ENCODE measurements around the gene LRIG1. TPM values are rescaled to one million over a fixed set of nuclear protein-coding genes. Genes with fewer than 3 reads are reported as not detected.

Gene LRIG1
- polyA plus RNA-seq, 12 donors: 110 to 163 (median 131) TPM; not detected in 1

GRCh38 chr3:66490984-66491383, 9.8 kb downstream of the LRIG1 start:
- DNase-seq: no peak

GRCh38 chr3:66490214-66490613, 10.6 kb downstream of the LRIG1 start:
- DNase-seq: no peak

- no peak for DNase-seq
Observed at GRCh38 chr3:66489581-66489980, 11.2 kb downstream of the LRIG1 start.

- DNase-seq: no peak
Observed at GRCh38 chr3:66489115-66489514, 11.7 kb downstream of the LRIG1 start.

- DNase-seq: no peak
Observed at GRCh38 chr3:66488492-66488891, 12.3 kb downstream of the LRIG1 start.

GRCh38 chr3:66487465-66487864, 13.4 kb downstream of the LRIG1 start:
- DNase-seq: no peak

GRCh38 chr3:66486646-66487045, 14.2 kb downstream of the LRIG1 start:
- peak; percentile 82 for DNase-seq

- no peak for DNase-seq
Observed at GRCh38 chr3:66486202-66486601, 14.6 kb downstream of the LRIG1 start.

- DNase-seq: no peak
Observed at GRCh38 chr3:66485291-66485968, 15.4 kb downstream of the LRIG1 start.

- no peak for DNase-seq
Observed at GRCh38 chr3:66484106-66484844, 16.5 kb downstream of the LRIG1 start.

- no peak for DNase-seq
Observed at GRCh38 chr3:66483409-66483906, 17.4 kb downstream of the LRIG1 start.

- peak; percentile 60 for DNase-seq
Observed at GRCh38 chr3:66483006-66483405, 17.8 kb downstream of the LRIG1 start.

GRCh38 chr3:66482018-66482404, 18.8 kb downstream of the LRIG1 start:
- DNase-seq: no peak

GRCh38 chr3:66481071-66482017, 19.5 kb downstream of the LRIG1 start:
- no peak for DNase-seq

GRCh38 chr3:66480666-66481065, 20.2 kb downstream of the LRIG1 start:
- no peak for DNase-seq

GRCh38 chr3:66479532-66479947, 21.3 kb downstream of the LRIG1 start:
- DNase-seq: no peak

- no peak for DNase-seq
Observed at GRCh38 chr3:66478960-66479359, 21.9 kb downstream of the LRIG1 start.

- no peak for DNase-seq
Observed at GRCh38 chr3:66477856-66478255, 23.0 kb downstream of the LRIG1 start.

GRCh38 chr3:66476852-66477381, 23.9 kb downstream of the LRIG1 start:
- DNase-seq: no peak

- DNase-seq: no peak
Observed at GRCh38 chr3:66475386-66476020, 25.3 kb downstream of the LRIG1 start.

- no peak for DNase-seq
Observed at GRCh38 chr3:66473692-66474091, 27.1 kb downstream of the LRIG1 start.

All from muscle of arm (tissue), 12 donors.